ENCODE data around the gene IER5L.

Gene IER5L

GRCh38 chr9:129177791-129178567, at the start of gene IER5L:
IER5L (minus strand) TSS chr9:129178261; CDS start chr9:129178052, 209 bp downstream.
- peak; percentile 66 for DNase-seq

- no peak for DNase-seq
Measured at GRCh38 chr9:129227843-129228189, 49.8 kb upstream of the IER5L start.

GRCh38 chr9:129225815-129226214, 47.8 kb upstream of the IER5L start:
- DNase-seq = no peak

GRCh38 chr9:129225490-129225778, 47.4 kb upstream of the IER5L start:
- DNase-seq = no peak

GRCh38 chr9:129224618-129225489, 46.8 kb upstream of the IER5L start:
- DNase-seq = no peak

GRCh38 chr9:129223551-129224208, 45.6 kb upstream of the IER5L start:
- no peak for DNase-seq

- DNase-seq = no peak
Measured at GRCh38 chr9:129222819-129223218, 44.8 kb upstream of the IER5L start.

GRCh38 chr9:129221979-129222635, 44.0 kb upstream of the IER5L start:
- no peak for DNase-seq

- no peak for DNase-seq
Measured at GRCh38 chr9:129221233-129221632, 43.2 kb upstream of the IER5L start.

GRCh38 chr9:129220771-129221170, 42.7 kb upstream of the IER5L start:
- DNase-seq = no peak

- no peak for DNase-seq
Measured at GRCh38 chr9:129218918-129219317, 40.9 kb upstream of the IER5L start.

- DNase-seq = no peak
Measured at GRCh38 chr9:129218272-129218625, 40.2 kb upstream of the IER5L start.

GRCh38 chr9:129213551-129213950, 35.5 kb upstream of the IER5L start:
- no peak for DNase-seq

- DNase-seq = no peak
Measured at GRCh38 chr9:129211686-129212085, 33.6 kb upstream of the IER5L start.

GRCh38 chr9:129210125-129210524, 32.1 kb upstream of the IER5L start:
- DNase-seq = no peak

GRCh38 chr9:129209580-129209979, 31.5 kb upstream of the IER5L start:
- DNase-seq = no peak

GRCh38 chr9:129209109-129209508, 31.0 kb upstream of the IER5L start:
- DNase-seq = no peak

GRCh38 chr9:129208207-129209032, 30.4 kb upstream of the IER5L start:
- DNase-seq = no peak

GRCh38 chr9:129206905-129207304, 28.8 kb upstream of the IER5L start:
- DNase-seq = no peak

- DNase-seq = no peak
Measured at GRCh38 chr9:129206401-129206800, 28.3 kb upstream of the IER5L start.

GRCh38 chr9:129204840-129205239, 26.8 kb upstream of the IER5L start:
- no peak for DNase-seq

GRCh38 chr9:129203556-129203909, 25.5 kb upstream of the IER5L start:
- DNase-seq = no peak
